A549 (cell line): ENCODE results near the gene ADGRG6. TPM values are rescaled to one million over a fixed set of nuclear protein-coding genes. Genes with fewer than 3 reads are reported as not detected.

Experiments used
- ATAC-seq, 2 experiments: fragments of 200-7000 bp in 1 of 2; fragments of >200 bp in 1 of 2; cut with Nextera tagmentation in 1 of 2; cut with Tn5 transposase in 1 of 2; 3 replicates each; pipeline versions ENCODE4 v1.8.0 to v1.9.1; 2018 to 2020; ENCODE audit warnings: mild to moderate bottlenecking in 1 of 2, moderate library complexity in 1 of 2
- CTCF ChIA-PET: fragments of 300-600 bp; sonication (Branson Sonifier 250); formaldehyde crosslinking; extraction: SDS; loops from one replicate; lab custom pipeline; 2021; ENCODE audit warnings: antibody characterized with exemption, inconsistent platforms; lab: Yijun Ruan, JAX
- POLR2A ChIA-PET: fragments of 350-600 bp; formaldehyde crosslinking; extraction: SDS; loops from one replicate; lab custom pipeline; 2021; ENCODE audit warnings: antibody characterized with exemption, inconsistent platforms; lab: Yijun Ruan, JAX
- DNase-seq, 2 experiments: peaks; one replicate each; pipeline versions ENCODE4 v3.0.0 to v3.0.0-alpha.2; 2011 to 2016; ENCODE audit warnings: low read depth in 1 of 2, low spot score in 1 of 2
- FAIRE-seq: peaks from 2 replicates; lab custom pipeline; 2011; peaks lifted over from hg19 to GRCh38; lab: Jason Lieb, UNC
- H3K27ac ChIP-seq, 2 experiments: fragments of >200 bp; sonication (Bioruptor Twin); formaldehyde crosslinking; 3 replicates each; pipeline ENCODE4 v1.5.1; 2016 to 2017
- H3K4me1 ChIP-seq: fragments of >200 bp; sonication (Bioruptor Twin); formaldehyde crosslinking; 3 replicates; pipeline ENCODE4 v1.6.1; 2016
- H3K4me2 ChIP-seq: fragments of >200 bp; sonication (Bioruptor Twin); formaldehyde crosslinking; 3 replicates; pipeline ENCODE4 v1.6.1; 2016
- H3K4me3 ChIP-seq: fragments of >200 bp; sonication (Bioruptor Twin); formaldehyde crosslinking; 3 replicates; pipeline ENCODE4 v1.5.1; 2016
- H3K9me3 ChIP-seq: fragments of >200 bp; sonication (Bioruptor Twin); formaldehyde crosslinking; 3 replicates; pipeline ENCODE4 v1.6.1; 2016
- BCL3 ChIP-seq: fragments of >200 bp; sonication (Bioruptor Twin); formaldehyde crosslinking; IDR thresholded peaks from 3 replicates; pipeline ENCODE4 v1.6.1; 2016
- CBX2 ChIP-seq: fragments of 200-600 bp; sonication (generic); IDR thresholded peaks from 2 replicates; pipeline ENCODE4 v1.6.1; 2016; ENCODE audit warnings: low read depth, mild to moderate bottlenecking, borderline replicate concordance
- CBX8 ChIP-seq: fragments of 200-600 bp; sonication (generic); IDR thresholded peaks from 2 replicates; pipeline ENCODE4 v1.6.1; 2016
- CEBPB ChIP-seq, 2 experiments: fragments of >200 bp in 1 of 2; sonication (Bioruptor Twin) in 1 of 2; formaldehyde crosslinking in 1 of 2; IDR thresholded peaks; 2 replicates each; pipeline ENCODE4 v1.6.1; 2012 to 2016
- CHD2 ChIP-seq: fragments of 150-350 bp; IDR thresholded peaks from 2 replicates; pipeline ENCODE4 v1.6.1; 2014; ENCODE audit warnings: low read length; ENCODE audit not compliant: partially characterized antibody
- CHD4 ChIP-seq: fragments of 200-600 bp; sonication (generic); IDR thresholded peaks from 2 replicates; pipeline ENCODE4 v1.6.1; 2016; ENCODE audit warnings: antibody characterized with exemption, mild to moderate bottlenecking, borderline replicate concordance
- CTCF ChIP-seq: fragments of >200 bp; sonication (Bioruptor Twin); formaldehyde crosslinking; IDR thresholded peaks from 3 replicates; pipeline ENCODE4 v1.5.1; 2016
- EHF ChIP-seq: fragments of 250-450 bp; sonication (Bioruptor Pico); IDR thresholded peaks from 2 replicates; pipeline ENCODE4 v1.5.0; 2020; ENCODE audit warnings: mild to moderate bottlenecking
- ELK1 ChIP-seq: fragments of 150-350 bp; IDR thresholded peaks from 2 replicates; pipeline ENCODE4 v1.6.1; 2014; ENCODE audit warnings: low read depth, mild to moderate bottlenecking, low read length
- ESRRA ChIP-seq: fragments of 150-350 bp; IDR thresholded peaks from 2 replicates; pipeline ENCODE4 v1.6.1; 2014; ENCODE audit warnings: mild to moderate bottlenecking, low read length, borderline replicate concordance
- FOSL2 ChIP-seq, 2 experiments: fragments of 450-650 bp in 1 of 2; fragments of >200 bp in 1 of 2; sonication (Bioruptor Twin) in 1 of 2; formaldehyde crosslinking; IDR thresholded peaks; 2 replicates each; pipeline versions ENCODE4 v1.5.0 to v1.6.1; 2016 to 2020; ENCODE audit warnings: mild to moderate bottlenecking in 1 of 2, moderate library complexity in 1 of 2
- FOXS1 ChIP-seq: fragments of 250-450 bp; sonication (Bioruptor Pico); IDR thresholded peaks from 2 replicates; pipeline ENCODE4 v1.5.0; 2020; ENCODE audit warnings: mild to moderate bottlenecking, moderate library complexity
- HES2 ChIP-seq: fragments of >200 bp; sonication (Bioruptor Twin); formaldehyde crosslinking; IDR thresholded peaks from 2 replicates; pipeline ENCODE4 v1.6.1; 2016
- HMGXB4 ChIP-seq: fragments of 250-450 bp; sonication (Bioruptor Pico); IDR thresholded peaks from 2 replicates; pipeline ENCODE4 v1.5.0; 2021; ENCODE audit warnings: mild to moderate bottlenecking, moderate library complexity, borderline replicate concordance
- KDM1A ChIP-seq: fragments of 200-600 bp; sonication (generic); IDR thresholded peaks from 2 replicates; pipeline ENCODE4 v1.6.1; 2016; ENCODE audit warnings: low read depth, mild to moderate bottlenecking
- KDM5A ChIP-seq: fragments of 200-600 bp; sonication (generic); IDR thresholded peaks from 2 replicates; pipeline ENCODE4 v1.6.1; 2016; ENCODE audit warnings: antibody characterized with exemption, mild to moderate bottlenecking
- MAFK ChIP-seq: fragments of 450-650 bp; IDR thresholded peaks from 2 replicates; pipeline ENCODE4 v1.6.1; 2014; ENCODE audit not compliant: partially characterized antibody
- PBX3 ChIP-seq: IDR thresholded peaks from 2 replicates; pipeline ENCODE4 v1.6.1; 2012
- POLR2A ChIP-seq: IDR thresholded peaks from 2 replicates; pipeline ENCODE4 v1.6.1; 2012; ENCODE audit warnings: mild to moderate bottlenecking, low read length
- POLR2AphosphoS2 ChIP-seq: conservative IDR thresholded peaks from 2 replicates; pipeline ENCODE4 v1.6.1; 2012; ENCODE audit warnings: low read length, improper control_type of control experiment, inconsistent platforms
- REST ChIP-seq: fragments of 200-600 bp; sonication (generic); IDR thresholded peaks from 2 replicates; pipeline ENCODE4 v1.6.1; 2016; ENCODE audit warnings: antibody characterized with exemption, mild to moderate bottlenecking, moderate library complexity
- RFX5 ChIP-seq: fragments of 450-650 bp; IDR thresholded peaks from 2 replicates; pipeline ENCODE4 v1.7.1; 2014; ENCODE audit warnings: antibody characterized with exemption, mild to moderate bottlenecking, moderate library complexity
- SMC3 ChIP-seq: fragments of >200 bp; sonication (Bioruptor Twin); formaldehyde crosslinking; IDR thresholded peaks from 3 replicates; pipeline ENCODE4 v1.6.1; 2018; ENCODE audit warnings: inconsistent platforms
- TFCP2L1 ChIP-seq: fragments of 250-450 bp; sonication (Bioruptor Pico); IDR thresholded peaks from 2 replicates; pipeline ENCODE4 v1.5.0; 2021; ENCODE audit warnings: mild to moderate bottlenecking
- USF2 ChIP-seq: fragments of 450-650 bp; IDR thresholded peaks from 2 replicates; pipeline ENCODE4 v1.6.1; 2014; ENCODE audit warnings: antibody characterized with exemption
- ZFP36 ChIP-seq: fragments of 450-650 bp; IDR thresholded peaks from 2 replicates; pipeline ENCODE4 v1.6.1; 2014; ENCODE audit warnings: borderline replicate concordance; ENCODE audit not compliant: partially characterized antibody
- WGBS: methylation state at CpG from one replicate; pipeline ENCODE4 v1.1.6; 2017; ENCODE audit errors: missing lambda C conversion rate; 5-methylcytosine and 5-hydroxymethylcytosine counted together
- polyA plus RNA-seq, 4 experiments: library from polyadenylated mRNA; depleted of rRNA in 3 of 4; stranded (reverse); fragments of >200 nt; fragmentation: RNase III in 1 of 4; extraction: RNeasy Plus Mini Kit Qiagen cat#74134 plus additional on column Dnase treatment in 1 of 4; gene quantifications; 2 replicates in 3 of 4; 3 replicates in 1 of 4; pipeline ENCODE4 v1.2.3, GENCODE V29; 2011 to 2017

The ADGRG6 gene
- polyA plus RNA-seq, 2 of the 4 experiments (the other 2 are of a cell fraction): 55.4 to 181 TPM

GRCh38 chr6:142444376-142444775, 142.6 kb downstream of the ADGRG6 start:
- no peak overlapping the region for H3K27ac ChIP-seq
- ATAC-seq: no peak
- WGBS: 95% methylated on average over 1 of the region's 1 CpG
- ChIA-PET POLR2A (no interaction called here), CTCF (interaction anchor here (1.4 to 1.7 kb wide), 2 partner anchors 31 to 288 kb away, joined by 3 to 4 read pairs; no protein-coding TSS in a partner anchor)
- no peak overlapping the region for H3K4me3 ChIP-seq
- DNase-seq: no peak
- FAIRE-seq: no peak
- H3K4me2 ChIP-seq: no peak overlapping the region
- no peak for TF ChIP-seq MAFK
- TF ChIP-seq SMC3: no peak
- no peak for TF ChIP-seq ZFP36
- no peak for TF ChIP-seq KDM5A
- no peak for TF ChIP-seq RFX5
- no peak for TF ChIP-seq PBX3
- TF ChIP-seq FOXS1 (CRISPR knock-in tag): no peak
- no peak for TF ChIP-seq FOSL2 (IDR thresholded peaks at IDR 0.05)
- TF ChIP-seq FOSL2 (CRISPR knock-in tag; IDR thresholded peaks at IDR 0.05): no peak; the same call in 1 of the 2 replicates
- TF ChIP-seq CHD2: no peak
- TF ChIP-seq POLR2A: no peak
- TF ChIP-seq KDM1A: no peak
- no peak for TF ChIP-seq TFCP2L1
- TF ChIP-seq CBX8: no peak
- TF ChIP-seq USF2: no peak
- no peak for TF ChIP-seq ELK1
- no peak for TF ChIP-seq HMGXB4
- no peaks in the 10 kb centered on the region for H3K9me3 ChIP-seq
- H3K4me1 ChIP-seq: no peaks in the 10 kb centered on the region

- no peak for FAIRE-seq
- H3K4me3 ChIP-seq: no peak overlapping the region
- H3K27ac ChIP-seq: no peak overlapping the region
- no peak for ATAC-seq
- POLR2A ChIA-PET: no interaction called here
- no peaks in the 10 kb centered on the region for H3K9me3 ChIP-seq
- 82% methylated on average over 2 of the region's 2 CpGs for WGBS
- no peak for TF ChIP-seq ESRRA
- no peak for TF ChIP-seq ZFP36
- TF ChIP-seq EHF (CRISPR knock-in tag): no peak
- no peak for TF ChIP-seq KDM1A
- no peak for TF ChIP-seq CBX2
- TF ChIP-seq BCL3: no peak
- no peak for TF ChIP-seq REST
- no peak for TF ChIP-seq CTCF
- TF ChIP-seq POLR2AphosphoS2: no peak
- TF ChIP-seq CEBPB (IDR thresholded peaks at IDR 0.05): no peak
- no peak for TF ChIP-seq SMC3
- no peak for TF ChIP-seq HES2
- TF ChIP-seq CHD4: no peak
- CTCF ChIA-PET: interaction anchor here (1.4 to 1.7 kb wide), 2 partner anchors 30 to 288 kb away, joined by 3 to 4 read pairs; no protein-coding TSS in a partner anchor
- DNase-seq: no peak
- no peaks in the 10 kb centered on the region for H3K4me1 ChIP-seq
- no peak overlapping the region for H3K4me2 ChIP-seq
These were observed 143.1 kb downstream of the ADGRG6 start for GRCh38 chr6:142444881-142445301.
